AG09319 (cell line): ENCODE results near the gene COPS7B.

Source experiments
- DNase-seq: peaks from one replicate; pipeline ENCODE4 v3.0.0-alpha.2; 2010; ENCODE audit warnings: low read depth; ENCODE audit errors: extremely low read depth
- CTCF ChIP-seq: IDR thresholded peaks from 2 replicates; pipeline ENCODE4 v1.5.1; 2011; ENCODE audit warnings: low read depth, mild to moderate bottlenecking, inconsistent platforms, low read length, moderate library complexity

The COPS7B gene

DNA sequence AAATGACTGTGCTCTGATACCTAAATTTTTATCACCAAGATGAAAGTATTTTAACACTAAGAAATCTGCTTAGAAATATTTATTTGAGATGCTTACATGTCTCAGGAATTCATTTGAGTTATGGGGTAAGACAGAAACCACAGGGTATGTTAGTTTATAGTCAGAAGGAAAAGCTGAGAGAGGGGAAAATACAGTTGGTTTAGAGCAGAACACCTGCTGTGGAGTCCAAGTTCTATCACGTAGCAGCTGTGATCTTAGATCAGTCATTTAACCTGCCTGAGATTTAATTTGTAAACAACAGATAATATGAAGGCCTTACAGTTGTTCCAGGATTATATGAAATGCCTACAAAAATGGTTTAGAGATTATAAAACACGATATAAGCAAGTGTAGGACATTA is 34.2 kb upstream of the COPS7B start:
- no peak for DNase-seq
- no peak for TF ChIP-seq CTCF

- no peak for DNase-seq
- no peak for TF ChIP-seq CTCF
Observed at GRCh38 chr2:231761735-231762134, 24.5 kb upstream of the COPS7B start.

DNA sequence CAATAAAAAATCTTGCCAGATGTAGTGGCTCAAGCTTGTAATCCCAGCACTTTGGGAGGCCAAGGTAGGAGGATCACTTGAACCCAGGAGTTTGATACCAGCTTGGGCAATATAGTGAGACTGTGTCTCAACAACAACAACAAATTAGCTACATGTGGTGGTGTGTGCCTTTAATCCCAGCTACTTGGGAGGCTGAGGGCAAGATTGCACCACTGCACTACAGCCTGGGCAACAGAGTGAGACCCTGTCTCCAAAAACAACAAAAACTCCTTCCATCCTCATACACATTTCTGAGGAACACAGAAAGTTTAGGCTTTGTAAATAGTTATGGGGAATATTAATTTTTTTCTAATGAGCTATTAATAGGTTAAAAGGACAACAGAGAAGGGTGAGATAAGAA is 22.1 kb upstream of the COPS7B start:
- TF ChIP-seq CTCF: no peak
- no peak for DNase-seq

DNA sequence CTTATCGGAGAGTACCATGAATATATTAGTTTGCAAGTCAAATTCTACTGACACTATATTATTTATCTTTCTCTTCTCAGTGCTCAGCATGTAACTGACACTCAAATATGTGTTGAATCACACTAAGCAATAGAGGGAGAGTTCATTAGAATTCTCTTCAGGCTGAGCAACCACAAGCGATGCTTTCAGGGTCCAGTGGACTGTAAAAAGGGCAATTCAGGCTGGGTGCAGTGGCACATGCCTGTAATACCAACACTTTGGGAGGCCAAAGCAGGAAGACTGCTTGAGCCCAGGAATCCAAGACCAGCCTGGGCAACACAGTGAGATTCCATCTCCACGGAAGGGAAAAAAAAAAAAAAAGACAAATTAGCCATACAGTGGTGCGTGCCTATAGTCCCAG is 21.5 kb upstream of the COPS7B start:
- TF ChIP-seq CTCF: no peak
- DNase-seq: no peak

- no peak for DNase-seq
- no peak for TF ChIP-seq CTCF
Observed at GRCh38 chr2:231765496-231765929, 20.7 kb upstream of the COPS7B start.

DNA sequence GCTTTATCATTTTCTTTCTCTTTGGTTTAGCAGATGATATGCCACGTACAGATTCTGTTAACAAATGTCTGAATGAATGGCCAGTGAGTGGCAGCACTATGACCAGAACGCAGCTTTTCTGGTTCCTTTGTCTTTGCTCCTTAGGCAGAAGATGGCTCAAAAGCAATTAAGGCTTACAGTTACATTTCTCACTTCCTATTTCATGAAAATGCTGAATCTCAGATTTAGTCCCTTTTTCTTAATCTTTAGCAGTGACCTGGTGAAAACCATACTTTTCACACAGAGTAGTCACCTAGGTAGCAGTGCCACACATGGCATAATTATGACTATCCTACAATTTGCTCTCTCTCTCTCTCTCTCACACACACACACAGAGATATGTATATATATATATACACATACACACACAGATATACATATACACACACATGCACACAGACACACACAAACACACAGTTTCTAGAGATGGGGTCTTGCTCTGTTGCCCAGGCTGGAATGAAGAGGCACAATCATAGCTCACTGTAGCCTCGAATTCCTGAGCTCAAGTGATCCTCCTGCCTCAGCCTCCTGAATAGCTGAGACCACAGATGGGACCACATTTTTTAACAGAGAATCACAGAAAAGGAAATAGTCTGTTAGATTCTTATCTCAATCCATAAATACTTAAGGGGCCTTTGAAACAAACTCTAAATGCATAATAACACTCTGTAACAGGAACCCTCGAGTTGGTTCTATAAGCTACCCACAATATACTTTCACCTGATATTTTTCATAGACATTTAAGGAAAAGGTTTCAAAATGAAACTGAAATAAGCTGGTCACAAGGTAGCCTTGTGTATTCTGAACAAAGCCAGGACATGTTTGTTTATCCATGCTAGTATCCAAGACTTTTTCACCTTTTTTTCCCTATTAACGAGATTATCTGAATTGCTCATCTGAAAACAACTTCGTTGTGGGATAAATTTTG is 16.8 kb upstream of the COPS7B start:
- TF ChIP-seq CTCF: no peak
- no peak for DNase-seq

DNA sequence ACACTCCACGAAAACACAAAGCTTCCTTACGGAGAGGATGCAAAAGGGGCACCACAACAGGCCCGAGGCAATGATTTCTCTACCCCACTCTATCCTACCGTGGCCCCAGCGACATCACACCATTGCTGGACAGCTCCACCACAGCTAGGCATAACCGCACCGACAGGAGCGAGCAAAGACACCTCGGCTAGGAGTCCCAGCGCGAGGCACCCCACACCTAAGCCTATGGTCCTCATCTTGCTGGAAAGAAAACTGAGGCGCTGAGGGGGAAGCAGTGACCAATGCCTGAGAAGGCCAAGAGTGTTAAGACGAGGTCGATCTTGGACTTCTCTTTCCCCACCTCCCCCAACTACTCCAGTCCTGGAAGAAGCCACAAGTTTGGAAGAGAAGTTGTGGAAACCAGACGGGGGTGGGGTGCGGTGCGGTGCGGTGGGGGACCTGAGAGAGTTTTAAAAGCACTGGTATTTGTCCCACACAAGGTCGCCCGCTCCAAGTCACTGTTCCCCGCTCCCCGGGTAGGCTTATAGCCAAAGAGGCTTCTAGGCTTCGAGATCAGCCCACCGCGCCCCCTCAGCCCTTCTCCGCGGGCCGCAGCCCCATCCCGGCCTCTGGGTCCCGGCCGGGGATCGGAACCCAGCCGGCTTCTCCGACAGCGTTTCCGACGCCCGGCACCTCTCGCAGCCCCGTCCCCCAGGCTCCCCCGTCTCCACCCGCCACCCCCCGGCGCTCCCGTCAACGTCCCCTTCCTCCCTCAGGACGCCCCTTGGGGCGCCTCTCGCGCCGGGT is 5.9 kb upstream of the COPS7B start:
- no peak for DNase-seq
- no peak for TF ChIP-seq CTCF
